ENCODE measurements around the gene ATAD5.

DNA sequence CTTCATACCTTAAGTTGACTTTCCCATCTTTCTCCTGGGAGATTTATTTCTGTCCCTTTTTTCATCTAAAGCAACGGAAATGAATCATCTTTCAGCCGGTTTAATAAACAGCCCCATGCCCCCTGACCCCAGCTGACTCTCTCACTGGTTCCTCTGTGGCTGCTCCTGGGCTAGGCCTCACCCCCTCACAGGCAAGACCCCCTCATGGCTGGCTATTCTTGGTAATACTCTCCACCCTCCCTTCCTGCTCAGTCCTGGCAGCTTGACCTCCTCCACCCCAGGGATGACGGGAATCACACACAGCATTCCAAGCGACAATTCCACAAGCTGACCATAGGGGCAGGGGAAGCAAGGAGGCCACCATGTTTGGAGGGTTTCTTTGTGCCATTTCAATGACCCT lies 88.5 kb downstream of the ATAD5 start:
- TF ChIP-seq, protein P1, sequence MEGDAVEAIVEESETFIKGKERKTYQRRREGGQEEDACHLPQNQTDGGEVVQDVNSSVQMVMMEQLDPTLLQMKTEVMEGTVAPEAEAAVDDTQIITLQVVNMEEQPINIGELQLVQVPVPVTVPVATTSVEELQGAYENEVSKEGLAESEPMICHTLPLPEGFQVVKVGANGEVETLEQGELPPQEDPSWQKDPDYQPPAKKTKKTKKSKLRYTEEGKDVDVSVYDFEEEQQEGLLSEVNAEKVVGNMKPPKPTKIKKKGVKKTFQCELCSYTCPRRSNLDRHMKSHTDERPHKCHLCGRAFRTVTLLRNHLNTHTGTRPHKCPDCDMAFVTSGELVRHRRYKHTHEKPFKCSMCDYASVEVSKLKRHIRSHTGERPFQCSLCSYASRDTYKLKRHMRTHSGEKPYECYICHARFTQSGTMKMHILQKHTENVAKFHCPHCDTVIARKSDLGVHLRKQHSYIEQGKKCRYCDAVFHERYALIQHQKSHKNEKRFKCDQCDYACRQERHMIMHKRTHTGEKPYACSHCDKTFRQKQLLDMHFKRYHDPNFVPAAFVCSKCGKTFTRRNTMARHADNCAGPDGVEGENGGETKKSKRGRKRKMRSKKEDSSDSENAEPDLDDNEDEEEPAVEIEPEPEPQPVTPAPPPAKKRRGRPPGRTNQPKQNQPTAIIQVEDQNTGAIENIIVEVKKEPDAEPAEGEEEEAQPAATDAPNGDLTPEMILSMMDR (IDR thresholded peaks at IDR 0.05): no peak
- TF ChIP-seq EMX1 (CRISPR knock-in tag; IDR thresholded peaks at IDR 0.05) (no peak), MAX (CRISPR knock-in tag; IDR thresholded peaks at IDR 0.05) (no peak), RELA (CRISPR knock-in tag; IDR thresholded peaks at IDR 0.05; ENCODE audit: borderline replicate concordance) (no peak), HMGXB4 (CRISPR knock-in tag; IDR thresholded peaks at IDR 0.05) (no peak), ATF2 (CRISPR knock-in tag; IDR thresholded peaks at IDR 0.05; ENCODE audit: borderline replicate concordance, low read depth) (no peak), TEAD4 (CRISPR knock-in tag; IDR thresholded peaks at IDR 0.05) (no peak), ZNF219 (CRISPR knock-in tag; IDR thresholded peaks at IDR 0.05; ENCODE audit: borderline replicate concordance) (no peak), E2F1 (CRISPR knock-in tag; IDR thresholded peaks at IDR 0.05) (no peak), TP53 (CRISPR knock-in tag; IDR thresholded peaks at IDR 0.05) (no peak)
- TF ChIP-seq, protein P2, sequence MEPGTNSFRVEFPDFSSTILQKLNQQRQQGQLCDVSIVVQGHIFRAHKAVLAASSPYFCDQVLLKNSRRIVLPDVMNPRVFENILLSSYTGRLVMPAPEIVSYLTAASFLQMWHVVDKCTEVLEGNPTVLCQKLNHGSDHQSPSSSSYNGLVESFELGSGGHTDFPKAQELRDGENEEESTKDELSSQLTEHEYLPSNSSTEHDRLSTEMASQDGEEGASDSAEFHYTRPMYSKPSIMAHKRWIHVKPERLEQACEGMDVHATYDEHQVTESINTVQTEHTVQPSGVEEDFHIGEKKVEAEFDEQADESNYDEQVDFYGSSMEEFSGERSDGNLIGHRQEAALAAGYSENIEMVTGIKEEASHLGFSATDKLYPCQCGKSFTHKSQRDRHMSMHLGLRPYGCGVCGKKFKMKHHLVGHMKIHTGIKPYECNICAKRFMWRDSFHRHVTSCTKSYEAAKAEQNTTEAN (CRISPR knock-in tag; IDR thresholded peaks at IDR 0.05): no peak
